GM12873 (cell line): ENCODE results near the gene KYNU.

Experiments
- TF ChIP-seq, protein P1 (sequence below): IDR thresholded peaks from 2 replicates; pipeline ENCODE4 v1.5.1; 2012; ENCODE audit warnings: low read depth, mild to moderate bottlenecking, moderate library complexity, low read length, control low read depth; ENCODE audit not compliant: insufficient read depth; ENCODE audit errors: missing control alignments

Gene KYNU

GRCh38 chr2:142940606-142941223 lies 63.3 kb downstream of the KYNU start:
- TF ChIP-seq, protein P1, sequence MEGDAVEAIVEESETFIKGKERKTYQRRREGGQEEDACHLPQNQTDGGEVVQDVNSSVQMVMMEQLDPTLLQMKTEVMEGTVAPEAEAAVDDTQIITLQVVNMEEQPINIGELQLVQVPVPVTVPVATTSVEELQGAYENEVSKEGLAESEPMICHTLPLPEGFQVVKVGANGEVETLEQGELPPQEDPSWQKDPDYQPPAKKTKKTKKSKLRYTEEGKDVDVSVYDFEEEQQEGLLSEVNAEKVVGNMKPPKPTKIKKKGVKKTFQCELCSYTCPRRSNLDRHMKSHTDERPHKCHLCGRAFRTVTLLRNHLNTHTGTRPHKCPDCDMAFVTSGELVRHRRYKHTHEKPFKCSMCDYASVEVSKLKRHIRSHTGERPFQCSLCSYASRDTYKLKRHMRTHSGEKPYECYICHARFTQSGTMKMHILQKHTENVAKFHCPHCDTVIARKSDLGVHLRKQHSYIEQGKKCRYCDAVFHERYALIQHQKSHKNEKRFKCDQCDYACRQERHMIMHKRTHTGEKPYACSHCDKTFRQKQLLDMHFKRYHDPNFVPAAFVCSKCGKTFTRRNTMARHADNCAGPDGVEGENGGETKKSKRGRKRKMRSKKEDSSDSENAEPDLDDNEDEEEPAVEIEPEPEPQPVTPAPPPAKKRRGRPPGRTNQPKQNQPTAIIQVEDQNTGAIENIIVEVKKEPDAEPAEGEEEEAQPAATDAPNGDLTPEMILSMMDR = no peak

DNA sequence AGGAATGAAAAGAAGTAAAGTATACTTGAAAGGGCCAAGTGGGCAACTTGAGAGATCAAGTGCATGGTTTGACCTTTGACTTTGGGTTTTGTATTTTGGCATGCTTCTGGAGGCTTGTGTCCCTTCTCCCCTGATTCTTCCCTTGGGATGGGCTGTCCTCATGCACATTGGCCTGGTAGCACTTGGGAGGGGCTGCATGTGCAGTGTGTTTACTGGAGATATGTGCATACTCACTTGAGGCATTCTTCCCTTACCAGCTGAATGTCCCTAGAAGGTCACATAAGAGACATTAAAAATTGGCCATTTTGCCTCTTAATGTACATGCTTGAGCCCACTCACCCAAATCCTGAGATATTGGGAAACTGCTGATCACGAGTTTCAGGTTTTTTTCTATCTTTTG lies 65.2 kb downstream of the KYNU start:
- TF ChIP-seq, protein P1 = no peak

DNA sequence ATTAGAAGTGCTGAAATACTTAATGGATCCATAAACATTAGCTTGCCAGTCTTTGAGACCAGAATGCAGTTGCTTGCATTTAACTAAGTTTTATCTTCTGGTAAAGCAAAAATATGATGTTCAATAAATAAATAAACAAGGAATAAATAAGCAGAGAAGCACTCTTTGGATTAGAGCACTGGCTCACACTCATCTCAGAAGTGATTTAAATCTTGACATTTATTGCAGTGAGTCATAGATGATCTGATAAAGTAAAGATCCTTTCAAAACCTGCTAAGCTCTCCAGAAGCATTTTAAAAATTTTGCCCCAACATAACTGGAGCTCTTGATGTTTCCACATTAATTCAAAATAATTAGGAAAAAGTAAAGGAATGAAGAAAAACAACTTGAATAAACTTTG lies 66.8 kb downstream of the KYNU start:
- TF ChIP-seq, protein P1 = no peak

DNA sequence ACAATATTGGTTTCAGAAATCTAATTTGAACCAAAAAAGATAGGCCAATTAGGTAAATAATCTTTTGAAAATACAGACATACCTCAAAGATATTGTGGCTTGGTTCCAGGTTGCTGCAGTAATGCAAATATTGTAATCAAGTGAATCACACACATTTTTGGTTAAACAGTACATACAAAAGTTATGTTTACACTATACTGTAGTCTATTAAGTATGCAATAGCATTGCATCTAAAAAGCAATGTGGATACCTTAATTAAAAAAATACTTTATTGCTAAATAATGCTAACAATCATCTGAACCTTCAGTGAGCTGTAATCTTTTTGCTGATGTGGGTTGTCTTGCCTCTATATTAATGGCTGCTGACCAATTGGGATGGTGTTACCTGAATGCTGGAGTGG lies 67.3 kb downstream of the KYNU start:
- TF ChIP-seq, protein P1 = no peak

DNA sequence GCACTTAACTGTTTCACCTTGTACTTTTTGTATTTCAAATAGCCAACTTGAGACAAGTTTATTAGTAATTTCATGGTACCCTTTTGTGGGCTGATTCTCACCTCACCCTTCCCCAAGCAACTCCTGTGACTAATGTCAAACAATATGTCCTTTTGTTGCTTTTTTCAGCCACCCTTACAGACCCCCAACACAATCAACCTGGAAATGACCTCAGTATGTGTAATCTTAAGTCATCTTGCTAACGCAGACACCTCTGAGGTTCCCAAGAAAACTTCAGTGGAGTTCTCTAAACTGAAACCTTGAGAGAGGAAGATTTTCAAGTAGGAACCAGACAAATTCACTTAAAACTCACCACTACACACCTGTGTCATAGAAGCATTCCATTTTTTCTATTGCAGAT lies 69.5 kb downstream of the KYNU start:
- TF ChIP-seq, protein P1 = no peak

DNA sequence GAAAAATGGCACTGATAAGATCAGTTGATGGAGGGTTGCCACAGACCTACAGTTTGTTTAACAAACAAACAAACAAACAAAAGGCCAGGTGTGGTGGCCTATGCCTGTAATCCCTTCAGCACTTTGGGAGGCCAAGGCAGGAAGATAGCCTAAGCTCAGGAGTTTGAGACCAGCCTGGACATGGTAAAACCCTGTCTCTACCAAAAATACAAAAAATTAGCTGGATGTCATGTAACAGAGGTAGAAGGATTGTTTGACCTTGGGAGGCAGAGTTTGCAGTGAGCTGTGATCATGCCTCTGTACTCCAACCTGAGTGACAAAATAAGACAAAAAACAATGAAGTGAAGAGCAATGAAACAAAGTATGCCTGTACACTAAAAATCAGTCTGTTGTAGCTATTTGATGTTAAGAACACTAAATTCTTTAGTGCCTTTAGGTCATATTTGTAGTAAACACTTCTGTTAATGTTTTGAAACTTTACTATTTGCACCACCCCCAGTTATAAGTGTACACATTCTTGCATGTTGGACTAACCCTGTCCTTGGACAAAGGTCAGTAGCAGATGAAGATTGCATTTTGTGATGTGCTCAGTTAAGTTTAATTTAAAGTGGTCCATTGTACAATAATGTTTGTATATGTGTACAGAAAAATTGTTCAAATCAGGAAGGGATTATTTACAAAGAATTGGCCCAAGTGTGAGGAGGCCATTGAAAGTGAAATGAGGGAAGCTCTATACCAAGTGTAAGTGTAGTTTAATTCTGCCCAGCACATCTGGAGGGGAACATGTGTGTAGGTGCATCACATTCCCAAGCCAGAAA lies 73.9 kb downstream of the KYNU start:
- TF ChIP-seq, protein P1 = no peak

DNA sequence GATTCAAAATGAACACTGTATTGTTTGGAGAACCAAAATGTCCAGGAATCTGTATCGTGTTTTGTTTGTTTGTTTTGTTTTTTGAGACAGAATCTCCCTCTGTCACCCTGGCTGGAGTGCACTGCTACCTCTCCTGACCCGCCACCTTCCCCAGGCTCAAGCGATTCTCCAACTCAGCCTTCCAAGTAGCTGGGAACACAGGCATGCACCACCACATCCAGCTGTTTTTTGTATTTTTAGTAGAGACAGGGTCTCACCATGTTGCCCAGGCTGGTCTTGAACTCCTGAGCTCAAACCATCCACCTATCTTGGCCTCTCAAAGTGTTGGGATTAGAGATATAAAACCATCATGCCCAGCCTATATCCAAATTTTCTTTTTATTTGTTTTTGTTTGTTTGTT lies 74.6 kb downstream of the KYNU start:
- TF ChIP-seq, protein P1 = no peak
